Spinal cord (tissue), 10 donors: Measurements from ENCODE around the gene MEIS1. TPM values are rescaled to one million over a fixed set of nuclear protein-coding genes. Genes with fewer than 3 reads are reported as not detected.
"Not testable (repeated sequence)": the region's sequence is repeated elsewhere in the genome, so short reads cannot be mapped to it uniquely, and the experiment has no call there.

ENCODE experiments used
- DNase-seq, 6 donors: peaks; one replicate each; pipeline versions ENCODE4 v3.0.0 to v3.0.0-alpha.2; 2013 to 2015; ENCODE audit warnings: low spot score in 6 of 6, low read depth in 4 of 6
- H3K27ac ChIP-seq: one replicate; pipeline ENCODE4 v1.5.1; 2013; ENCODE audit warnings: low read depth, low read length, control low read depth
- H3K27me3 ChIP-seq: one replicate; pipeline ENCODE4 v1.6.1; 2013; ENCODE audit warnings: low read length; ENCODE audit not compliant: control insufficient read depth, insufficient read depth
- H3K36me3 ChIP-seq: one replicate; pipeline ENCODE4 v1.6.1; 2013; ENCODE audit warnings: low read length; ENCODE audit not compliant: control insufficient read depth, insufficient read depth
- H3K4me1 ChIP-seq: one replicate; pipeline ENCODE4 v1.6.1; 2013; ENCODE audit warnings: low read length; ENCODE audit not compliant: control insufficient read depth, insufficient read depth
- H3K4me3 ChIP-seq: one replicate; pipeline ENCODE4 v1.5.1; 2013; ENCODE audit warnings: low read depth, low read length, control low read depth
- H3K9me3 ChIP-seq: one replicate; pipeline ENCODE4 v1.6.1; 2013; ENCODE audit warnings: low read length; ENCODE audit not compliant: control insufficient read depth, insufficient read depth
- WGBS: methylation state at CpG from one replicate; pipeline ENCODE4 v1.1.5; 2013; ENCODE audit warnings: missing lambda C conversion rate; ENCODE audit not compliant: insufficient coverage; 5-methylcytosine and 5-hydroxymethylcytosine counted together
- polyA plus RNA-seq, 2 donors: library from polyadenylated mRNA; unstranded; fragments of 120-200 nt; gene quantifications; one replicate each; pipeline ENCODE4 v1.2.1, GENCODE V29; 2013; ENCODE audit not compliant: insufficient read length in 2 of 2
- total RNA-seq, 2 donors: library from RNA; depleted of rRNA in 1 of 2; stranded (reverse); fragments of 120-200 nt in 1 of 2; fragments of >200 nt in 1 of 2; gene quantifications; one replicate each; pipeline versions ENCODE4 v1.2.3 to v1.2.4, GENCODE V29; 2013 to 2014
- donor health status: healthy.

The MEIS1 gene
- total and polyA plus RNA-seq, 4 donors: 50.9 to 118 (median 82.0) TPM

GRCh38 chr2:66481100-66481549 is 46.2 kb downstream of the MEIS1 start:
- H3K9me3 ChIP-seq: no peaks in the 10 kb centered on the region
- no peak overlapping the region for H3K27ac ChIP-seq
- peaks cover 10% of the 10 kb centered on the region for H3K36me3 ChIP-seq
- H3K27me3 ChIP-seq: no peaks in the 10 kb centered on the region
- WGBS: 100% methylated on average over 1 of the region's 2 CpGs
- no peak overlapping the region for H3K4me3 ChIP-seq
- H3K4me1 ChIP-seq: peaks cover 10% of the 10 kb centered on the region
- DNase-seq: no peak

- not testable (repeated sequence) for H3K4me1 ChIP-seq, H3K36me3 ChIP-seq, H3K9me3 ChIP-seq, H3K27ac ChIP-seq, H3K4me3 ChIP-seq, DNase-seq, H3K27me3 ChIP-seq
- WGBS: no CpG with 5 or more reads among the region's 2 CpGs
Observed at GRCh38 chr2:66485252-66485651, 50.3 kb downstream of the MEIS1 start.

DNA sequence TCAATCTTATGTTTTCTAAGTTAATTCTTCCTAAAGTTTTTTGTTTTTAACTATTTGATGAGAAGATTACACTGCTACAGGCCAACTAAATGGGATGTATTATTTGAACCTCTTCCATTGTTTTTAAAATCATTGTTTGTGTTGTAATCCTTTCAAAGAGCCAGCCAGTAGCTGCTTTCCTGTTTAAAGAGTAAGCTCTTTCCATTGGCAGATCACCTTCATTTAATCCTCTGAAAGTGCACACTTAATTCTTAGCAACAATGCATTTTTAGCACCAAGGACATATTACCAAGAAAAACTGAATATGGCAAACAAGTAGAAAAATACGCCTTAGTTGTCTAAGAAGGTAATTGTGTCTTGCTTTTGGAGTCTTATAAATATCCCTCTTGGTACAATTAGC is 54.0 kb downstream of the MEIS1 start:
- Histone ChIP-seq H3K9me3 (no peaks in the 10 kb centered on the region), H3K36me3 (no peaks in the 10 kb centered on the region), H3K27me3 (no peaks in the 10 kb centered on the region), H3K4me3 (no peak overlapping the region), H3K4me1 (no peaks in the 10 kb centered on the region), H3K27ac (no peak overlapping the region)
- no peak for DNase-seq
- WGBS: no CpG with 5 or more reads among the region's 1 CpG

DNA sequence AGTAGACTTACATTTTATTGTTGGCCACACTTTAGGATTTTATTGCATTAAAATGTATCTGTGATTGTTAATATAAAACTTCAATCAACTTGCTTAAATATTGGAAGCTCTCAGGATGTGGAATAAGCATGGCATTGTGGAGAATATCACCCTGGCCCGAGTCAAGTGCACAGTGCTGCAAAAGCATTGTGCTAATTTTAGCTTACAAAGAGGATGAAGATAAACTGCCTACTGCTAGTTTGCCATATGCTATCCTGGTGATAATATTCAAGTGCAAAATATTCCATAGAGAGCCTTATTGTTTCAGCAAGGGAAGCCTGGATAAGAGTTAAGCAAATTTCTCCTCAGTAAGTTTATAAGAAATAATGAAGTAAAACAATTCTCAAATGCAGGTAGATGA is 54.5 kb downstream of the MEIS1 start:
- Histone ChIP-seq H3K27me3 (no peaks in the 10 kb centered on the region), H3K36me3 (no peaks in the 10 kb centered on the region), H3K4me3 (no peak overlapping the region), H3K9me3 (no peaks in the 10 kb centered on the region), H3K27ac (no peak overlapping the region), H3K4me1 (no peaks in the 10 kb centered on the region)
- peak in 1 of 6 donors; percentile 67 for DNase-seq
- no CpG with 5 or more reads among the region's 1 CpG for WGBS

DNA sequence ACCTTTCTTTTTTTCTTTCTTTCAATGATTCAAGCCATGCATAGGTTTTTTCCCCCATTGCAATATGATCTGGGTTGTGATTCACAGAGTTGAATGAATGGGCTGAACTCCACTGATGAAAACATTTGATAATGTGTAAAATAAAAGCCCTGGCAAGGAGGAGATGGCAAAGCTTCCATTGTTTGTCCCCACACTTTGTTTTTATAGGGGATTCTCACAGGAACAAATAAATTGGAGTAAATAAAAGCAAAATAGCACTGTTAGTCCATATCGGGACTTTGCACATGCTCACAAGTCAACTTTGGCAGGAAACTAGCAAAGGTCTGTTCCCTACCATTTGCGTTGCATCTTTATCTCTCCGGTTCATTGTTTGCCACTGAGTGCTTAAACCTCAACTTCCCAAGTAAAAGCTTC is 55.7 kb downstream of the MEIS1 start:
- no peaks in the 10 kb centered on the region for H3K27me3 ChIP-seq
- DNase-seq: no peak
- no peak overlapping the region for H3K4me3 ChIP-seq
- WGBS: 54% methylated on average over 2 of the region's 3 CpGs
- H3K36me3 ChIP-seq: peaks cover under 1% of the 10 kb centered on the region
- peaks cover 2% of the 10 kb centered on the region for H3K4me1 ChIP-seq
- no peaks in the 10 kb centered on the region for H3K9me3 ChIP-seq
- no peak overlapping the region for H3K27ac ChIP-seq

DNA sequence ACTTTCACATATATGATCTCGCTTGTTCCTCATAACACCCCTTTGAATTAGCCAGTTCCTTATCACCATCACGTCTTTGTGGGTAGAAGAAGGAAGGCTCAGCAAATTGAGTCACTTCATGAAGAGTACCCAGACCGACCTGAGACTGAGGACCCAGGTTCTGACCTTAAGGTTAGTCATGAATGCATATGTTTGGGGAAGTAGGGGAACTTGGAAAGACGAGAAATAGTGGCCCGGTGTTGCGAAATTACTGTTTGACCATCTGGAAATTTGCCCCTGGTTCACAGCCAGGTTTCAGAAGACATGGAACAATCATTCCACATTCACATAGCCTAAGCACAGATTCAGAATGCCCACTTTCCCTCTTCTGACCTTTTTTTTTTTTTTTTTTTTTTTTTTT is 59.8 kb downstream of the MEIS1 start:
- H3K4me3 ChIP-seq: no peak overlapping the region
- H3K27ac ChIP-seq: no peak overlapping the region
- no peak for DNase-seq
- H3K9me3 ChIP-seq: no peaks in the 10 kb centered on the region
- peaks cover 18% of the 10 kb centered on the region for H3K4me1 ChIP-seq
- H3K27me3 ChIP-seq: no peaks in the 10 kb centered on the region
- WGBS: 60% methylated on average over 1 of the region's 6 CpGs
- H3K36me3 ChIP-seq: peaks cover 3% of the 10 kb centered on the region

- Histone ChIP-seq H3K36me3 (peaks cover 3% of the 10 kb centered on the region), H3K27me3 (no peaks in the 10 kb centered on the region), H3K4me1 (peaks cover 18% of the 10 kb centered on the region), H3K4me3 (no peak overlapping the region), H3K27ac (no peak overlapping the region), H3K9me3 (no peaks in the 10 kb centered on the region)
- 53% methylated on average over 9 of the region's 13 CpGs for WGBS
- DNase-seq: no peak
Observed at GRCh38 chr2:66495788-66496640, 61.1 kb downstream of the MEIS1 start.

DNA sequence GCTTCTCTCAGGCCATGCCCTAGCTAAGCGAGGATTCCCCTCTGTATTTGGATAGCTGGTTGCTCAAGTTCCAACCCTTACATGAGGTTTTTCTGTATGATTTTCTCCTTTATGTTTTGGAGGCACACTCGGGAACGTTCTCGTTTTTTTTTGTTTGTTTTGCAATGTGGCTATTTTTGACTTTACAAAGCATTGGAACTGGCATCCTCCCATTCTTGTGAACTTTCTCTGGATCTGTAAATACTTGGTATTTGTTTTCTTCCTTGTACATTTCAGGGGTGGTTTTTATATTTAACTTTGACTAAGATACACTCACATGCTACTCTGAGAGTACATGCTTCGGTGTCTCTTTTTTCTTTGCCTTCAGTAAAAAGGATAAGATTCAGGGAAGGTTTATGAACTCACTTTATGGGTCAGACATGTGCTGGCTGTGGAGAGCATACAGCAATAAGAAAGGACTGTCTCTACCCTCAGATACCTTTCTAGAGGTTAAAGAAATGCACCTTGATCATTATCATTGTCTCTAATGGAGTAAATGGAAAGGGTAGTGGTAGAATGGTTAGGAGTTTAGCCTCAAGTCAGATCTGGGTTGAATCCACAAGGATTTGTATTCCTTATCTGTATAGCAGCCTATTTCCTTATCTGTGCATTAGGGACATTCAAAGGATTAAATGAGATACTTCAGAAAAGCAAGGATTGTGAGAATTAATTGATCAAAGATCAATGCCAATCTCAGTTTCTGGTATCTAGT is 61.9 kb downstream of the MEIS1 start:
- peaks cover 3% of the 10 kb centered on the region for H3K36me3 ChIP-seq
- no peaks in the 10 kb centered on the region for H3K27me3 ChIP-seq
- WGBS: 100% methylated on average over 1 of the region's 5 CpGs
- DNase-seq: no peak
- peaks cover 18% of the 10 kb centered on the region for H3K4me1 ChIP-seq
- H3K4me3 ChIP-seq: no peak overlapping the region
- no peaks in the 10 kb centered on the region for H3K9me3 ChIP-seq
- no peak overlapping the region for H3K27ac ChIP-seq

DNA sequence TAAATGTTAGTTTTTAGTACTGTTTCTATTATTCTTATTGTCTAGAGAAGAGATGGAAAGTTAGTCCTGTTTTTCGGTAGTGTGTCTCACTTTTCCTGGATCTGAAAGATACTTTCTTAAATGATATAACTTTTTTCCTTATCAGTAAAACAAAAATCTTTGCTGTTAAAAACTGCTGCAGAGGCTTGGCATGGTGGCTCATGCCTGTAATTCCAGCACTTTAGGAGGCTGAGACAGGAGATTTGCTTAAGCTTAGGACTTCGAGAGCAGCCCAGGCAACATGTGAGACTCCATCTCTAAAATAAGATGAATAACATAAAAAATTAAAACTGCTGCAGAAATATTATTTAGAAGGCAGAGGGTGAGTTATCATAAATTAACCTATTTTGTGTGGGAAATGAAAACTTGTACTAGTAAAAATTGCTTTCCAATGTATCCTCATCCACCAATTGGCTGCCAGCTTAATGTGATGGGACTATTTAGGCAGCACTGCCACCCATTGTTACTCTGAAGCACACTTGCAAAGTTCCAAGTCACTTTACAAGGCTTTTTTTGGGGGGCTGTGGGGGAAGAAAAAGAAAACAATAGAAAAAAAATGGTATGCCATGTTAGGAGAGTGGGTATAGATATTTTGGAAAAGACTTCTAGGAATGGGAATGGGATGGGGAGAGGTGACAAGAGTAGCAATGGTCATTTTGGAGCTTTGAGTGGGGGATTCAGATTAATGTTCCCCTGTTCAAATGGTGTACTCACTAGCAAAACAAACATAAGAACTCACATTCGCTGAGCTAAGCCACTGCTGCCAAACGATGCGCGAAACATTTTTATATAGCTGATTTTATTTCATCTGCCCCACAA is 62.7 kb downstream of the MEIS1 start:
- H3K27ac ChIP-seq: no peak overlapping the region
- no peak overlapping the region for H3K4me3 ChIP-seq
- peaks cover 18% of the 10 kb centered on the region for H3K4me1 ChIP-seq
- H3K9me3 ChIP-seq: no peaks in the 10 kb centered on the region
- no CpG with 5 or more reads among the region's 6 CpGs for WGBS
- no peak for DNase-seq
- H3K36me3 ChIP-seq: peaks cover 3% of the 10 kb centered on the region
- no peaks in the 10 kb centered on the region for H3K27me3 ChIP-seq
